IgD-negative memory B cell (primary cell): ENCODE results near the gene BMPR1A. TPM values are rescaled to one million over a fixed set of nuclear protein-coding genes. Genes with fewer than 3 reads are reported as not detected.

Source experiments
- H3K27ac Mint-ChIP-seq, 3 donors: one replicate each; pipeline ENCODE4 v1.8.0; 2020 to 2022; ENCODE audit warnings: mild to moderate bottlenecking in 3 of 3, mixed read lengths in 3 of 3, moderate library complexity in 1 of 3
- H3K27me3 Mint-ChIP-seq: one replicate; pipeline ENCODE4 v1.8.0; 2021; ENCODE audit warnings: mixed read lengths
- H3K36me3 Mint-ChIP-seq: one replicate; pipeline ENCODE4 v1.8.0; 2020; ENCODE audit warnings: mild to moderate bottlenecking, mixed read lengths
- H3K4me1 Mint-ChIP-seq, 3 donors: one replicate each; pipeline ENCODE4 v1.8.0; 2020 to 2022; ENCODE audit warnings: mixed read lengths in 3 of 3, mild to moderate bottlenecking in 1 of 3
- H3K4me3 Mint-ChIP-seq, 4 donors: one replicate each; pipeline ENCODE4 v1.8.0; 2020 to 2022; ENCODE audit warnings: mild to moderate bottlenecking in 4 of 4, mixed read lengths in 4 of 4, moderate library complexity in 3 of 4
- H3K9me3 Mint-ChIP-seq, 3 donors: one replicate each; pipeline ENCODE4 v1.8.0; 2020 to 2021; ENCODE audit warnings: mixed read lengths in 3 of 3, mild to moderate bottlenecking in 1 of 3
- polyA plus RNA-seq: library from polyadenylated mRNA; unstranded; fragments of 300-500 nt; fragmentation: Illumina TruSeq; gene quantifications from one replicate; pipeline ENCODE4 v1.2.3, GENCODE V29; 2021

BMPR1A gene
- polyA plus RNA-seq, result 5.0 TPM

- H3K9me3 Mint-ChIP-seq, result no peaks in the 10 kb centered on the region
- peaks cover 2% of the 10 kb centered on the region for H3K36me3 Mint-ChIP-seq
- peaks cover 34 to 48% (median 45%) of the 10 kb centered on the region in 3 donors for H3K4me1 Mint-ChIP-seq
- H3K27ac Mint-ChIP-seq, result peak within 1 kb of the TSS; percentile 80 to 96 (median 91)
- H3K4me3 Mint-ChIP-seq, result peak within 1 kb of the TSS; percentile 86 to 100 (median 94)
- peaks cover 12% of the 10 kb centered on the region for H3K27me3 Mint-ChIP-seq
Observed at GRCh38 chr10:86756511-86757112, at the start of gene BMPR1A. Gene BMPR1A, plus strand, starts transcription at chr10:86756619. Its CDS starts 119,400 bp downstream, at chr10:86876019.

GRCh38 chr10:86706977-86707376, 49.4 kb upstream of the BMPR1A start:
- Mint-ChIP-seq H3K4me3 (peak overlapping the region in 1 of 4 donors; percentile 22), H3K4me1 (peaks cover 0 to 3% (median 0%) of the 10 kb centered on the region in 3 donors), H3K9me3 (no peaks in the 10 kb centered on the region), H3K27me3 (peaks cover 2% of the 10 kb centered on the region), H3K36me3 (no peaks in the 10 kb centered on the region), H3K27ac (no peak overlapping the region)

- Mint-ChIP-seq H3K9me3 (no peaks in the 10 kb centered on the region), H3K36me3 (no peaks in the 10 kb centered on the region), H3K4me3 (peak overlapping the region in 1 of 4 donors; percentile 22), H3K27ac (no peak overlapping the region), H3K4me1 (peaks cover 2 to 6% (median 5%) of the 10 kb centered on the region in 3 donors), H3K27me3 (peaks cover 2% of the 10 kb centered on the region)
Observed at GRCh38 chr10:86707505-86707904, 48.9 kb upstream of the BMPR1A start.

- Mint-ChIP-seq H3K4me1 (peaks cover 2 to 6% (median 5%) of the 10 kb centered on the region in 3 donors), H3K36me3 (no peaks in the 10 kb centered on the region), H3K9me3 (no peaks in the 10 kb centered on the region), H3K27me3 (peaks cover 2% of the 10 kb centered on the region), H3K27ac (no peak overlapping the region), H3K4me3 (peak overlapping the region in 1 of 4 donors; percentile 86)
Observed at GRCh38 chr10:86708068-86708782, 48.2 kb upstream of the BMPR1A start.

- peaks cover 2% of the 10 kb centered on the region for H3K27me3 Mint-ChIP-seq
- no peaks in the 10 kb centered on the region for H3K36me3 Mint-ChIP-seq
- no peak overlapping the region for H3K27ac Mint-ChIP-seq
- H3K4me3 Mint-ChIP-seq, result peak overlapping the region in 2 of 4 donors; percentile 72 to 86
- peaks cover 2 to 6% (median 5%) of the 10 kb centered on the region in 3 donors for H3K4me1 Mint-ChIP-seq
- no peaks in the 10 kb centered on the region for H3K9me3 Mint-ChIP-seq
Observed at GRCh38 chr10:86708783-86709380, 47.5 kb upstream of the BMPR1A start.

- peak overlapping the region in 2 of 3 donors; percentile 63 to 98 for H3K27ac Mint-ChIP-seq
- H3K4me3 Mint-ChIP-seq, result peak overlapping the region; percentile 76 to 96 (median 84)
- peaks cover 2 to 6% (median 5%) of the 10 kb centered on the region in 3 donors for H3K4me1 Mint-ChIP-seq
- H3K9me3 Mint-ChIP-seq, result no peaks in the 10 kb centered on the region
- peaks cover 2% of the 10 kb centered on the region for H3K27me3 Mint-ChIP-seq
- no peaks in the 10 kb centered on the region for H3K36me3 Mint-ChIP-seq
Observed at GRCh38 chr10:86709396-86710185, 46.8 kb upstream of the BMPR1A start.

- H3K36me3 Mint-ChIP-seq, result no peaks in the 10 kb centered on the region
- peak overlapping the region; percentile 63 to 98 (median 85) for H3K27ac Mint-ChIP-seq
- H3K4me3 Mint-ChIP-seq, result peak overlapping the region; percentile 83 to 96 (median 91)
- peaks cover 2% of the 10 kb centered on the region for H3K27me3 Mint-ChIP-seq
- H3K4me1 Mint-ChIP-seq, result peaks cover 2 to 6% (median 5%) of the 10 kb centered on the region in 3 donors
- H3K9me3 Mint-ChIP-seq, result no peaks in the 10 kb centered on the region
Observed at GRCh38 chr10:86710987-86711512, 45.4 kb upstream of the BMPR1A start.

- Mint-ChIP-seq H3K36me3 (no peaks in the 10 kb centered on the region), H3K4me3 (peak overlapping the region; percentile 91 to 99 (median 98)), H3K9me3 (no peaks in the 10 kb centered on the region), H3K4me1 (peaks cover 2 to 6% (median 5%) of the 10 kb centered on the region in 3 donors), H3K27me3 (peaks cover 2% of the 10 kb centered on the region), H3K27ac (peak overlapping the region; percentile 97 to 99 (median 98))
Observed at GRCh38 chr10:86711513-86712316, 44.7 kb upstream of the BMPR1A start.

- peak overlapping the region; percentile 91 to 99 (median 98) for H3K4me3 Mint-ChIP-seq
- H3K27me3 Mint-ChIP-seq, result no peaks in the 10 kb centered on the region
- no peaks in the 10 kb centered on the region for H3K36me3 Mint-ChIP-seq
- no peaks in the 10 kb centered on the region for H3K9me3 Mint-ChIP-seq
- H3K27ac Mint-ChIP-seq, result peak overlapping the region; percentile 97 to 99 (median 98)
- H3K4me1 Mint-ChIP-seq, result peaks cover 2 to 6% (median 5%) of the 10 kb centered on the region in 3 donors
Observed at GRCh38 chr10:86712317-86712707, 44.1 kb upstream of the BMPR1A start.

- Mint-ChIP-seq H3K9me3 (no peaks in the 10 kb centered on the region), H3K4me1 (peaks cover 2 to 6% (median 5%) of the 10 kb centered on the region in 3 donors), H3K27ac (peak overlapping the region in 1 of 3 donors; percentile 74), H3K4me3 (no peak overlapping the region), H3K36me3 (no peaks in the 10 kb centered on the region), H3K27me3 (no peaks in the 10 kb centered on the region)
Observed at GRCh38 chr10:86715156-86715795, 41.1 kb upstream of the BMPR1A start.

GRCh38 chr10:86715836-86716235, 40.6 kb upstream of the BMPR1A start:
- Mint-ChIP-seq H3K4me1 (peaks cover 2 to 5% (median 4%) of the 10 kb centered on the region in 3 donors), H3K9me3 (no peaks in the 10 kb centered on the region), H3K27me3 (no peaks in the 10 kb centered on the region), H3K4me3 (no peak overlapping the region), H3K36me3 (no peaks in the 10 kb centered on the region), H3K27ac (no peak overlapping the region)

- Mint-ChIP-seq H3K27me3 (no peaks in the 10 kb centered on the region), H3K4me1 (peaks cover 2 to 5% (median 3%) of the 10 kb centered on the region in 3 donors), H3K27ac (no peak overlapping the region), H3K36me3 (no peaks in the 10 kb centered on the region), H3K9me3 (no peaks in the 10 kb centered on the region), H3K4me3 (no peak overlapping the region)
Observed at GRCh38 chr10:86716466-86716865, 40.0 kb upstream of the BMPR1A start.

GRCh38 chr10:86718556-86718955, 37.9 kb upstream of the BMPR1A start:
- H3K9me3 Mint-ChIP-seq, result no peaks in the 10 kb centered on the region
- H3K36me3 Mint-ChIP-seq, result no peaks in the 10 kb centered on the region
- no peak overlapping the region for H3K4me3 Mint-ChIP-seq
- H3K4me1 Mint-ChIP-seq, result peaks cover 0 to 5% (median 1%) of the 10 kb centered on the region in 3 donors
- H3K27me3 Mint-ChIP-seq, result peaks cover 1% of the 10 kb centered on the region
- H3K27ac Mint-ChIP-seq, result no peak overlapping the region
